GM21786 (cell line): ENCODE measurements around the gene C20orf141.
"Not testable (repeated sequence)": the region's sequence is repeated elsewhere in the genome, so short reads cannot be mapped to it uniquely, and the experiment has no call there.

ENCODE experiments used
- ATAC-seq: cut with Tn5 transposase; IDR thresholded peaks from one replicate; pipeline ENCODE4 v1.9.1; 2021; ENCODE audit not compliant: unreplicated experiment

Gene C20orf141

GRCh38 chr20:2820084-2820895, 5.5 kb downstream of the C20orf141 start:
- no peak for ATAC-seq

GRCh38 chr20:2820896-2821869, 6.4 kb downstream of the C20orf141 start:
- no peak for ATAC-seq

- no peak for ATAC-seq
Observed at GRCh38 chr20:2822073-2822472, 7.3 kb downstream of the C20orf141 start.

GRCh38 chr20:2825761-2826160, 11.0 kb downstream of the C20orf141 start:
- no peak for ATAC-seq

GRCh38 chr20:2826655-2827054, 11.9 kb downstream of the C20orf141 start:
- no peak for ATAC-seq

GRCh38 chr20:2829376-2829775, 14.6 kb downstream of the C20orf141 start:
- ATAC-seq: no peak

GRCh38 chr20:2831206-2831605, 16.4 kb downstream of the C20orf141 start:
- not testable (repeated sequence) for ATAC-seq

- no peak for ATAC-seq
Observed at GRCh38 chr20:2833761-2834160, 19.0 kb downstream of the C20orf141 start.

- no peak for ATAC-seq
Observed at GRCh38 chr20:2834401-2835110, 19.8 kb downstream of the C20orf141 start.

- no peak for ATAC-seq
Observed at GRCh38 chr20:2835331-2835796, 20.6 kb downstream of the C20orf141 start.

- no peak for ATAC-seq
Observed at GRCh38 chr20:2836035-2836434, 21.2 kb downstream of the C20orf141 start.

- no peak for ATAC-seq
Observed at GRCh38 chr20:2837221-2837960, 22.6 kb downstream of the C20orf141 start.

GRCh38 chr20:2838170-2838797, 23.5 kb downstream of the C20orf141 start:
- ATAC-seq: no peak

GRCh38 chr20:2838847-2839671, 24.3 kb downstream of the C20orf141 start:
- no peak for ATAC-seq

GRCh38 chr20:2839732-2840137, 24.9 kb downstream of the C20orf141 start:
- no peak for ATAC-seq

- ATAC-seq: peak; percentile 94
Observed at GRCh38 chr20:2840138-2840966, 25.6 kb downstream of the C20orf141 start, which contains the start of the genes PCED1A and VPS16. Gene PCED1A (minus strand): TSS chr20:2840655. CDS start chr20:2839912, 743 bp downstream. Gene VPS16 (plus strand): TSS chr20:2840745. CDS start chr20:2840775, 30 bp downstream.

- peak; percentile 35 for ATAC-seq
Observed at GRCh38 chr20:2840967-2841531, 26.3 kb downstream of the C20orf141 start.

GRCh38 chr20:2845607-2846006, 30.8 kb downstream of the C20orf141 start:
- ATAC-seq: no peak
